ENCODE data around the gene HIVEP1.

The HIVEP1 gene

DNA sequence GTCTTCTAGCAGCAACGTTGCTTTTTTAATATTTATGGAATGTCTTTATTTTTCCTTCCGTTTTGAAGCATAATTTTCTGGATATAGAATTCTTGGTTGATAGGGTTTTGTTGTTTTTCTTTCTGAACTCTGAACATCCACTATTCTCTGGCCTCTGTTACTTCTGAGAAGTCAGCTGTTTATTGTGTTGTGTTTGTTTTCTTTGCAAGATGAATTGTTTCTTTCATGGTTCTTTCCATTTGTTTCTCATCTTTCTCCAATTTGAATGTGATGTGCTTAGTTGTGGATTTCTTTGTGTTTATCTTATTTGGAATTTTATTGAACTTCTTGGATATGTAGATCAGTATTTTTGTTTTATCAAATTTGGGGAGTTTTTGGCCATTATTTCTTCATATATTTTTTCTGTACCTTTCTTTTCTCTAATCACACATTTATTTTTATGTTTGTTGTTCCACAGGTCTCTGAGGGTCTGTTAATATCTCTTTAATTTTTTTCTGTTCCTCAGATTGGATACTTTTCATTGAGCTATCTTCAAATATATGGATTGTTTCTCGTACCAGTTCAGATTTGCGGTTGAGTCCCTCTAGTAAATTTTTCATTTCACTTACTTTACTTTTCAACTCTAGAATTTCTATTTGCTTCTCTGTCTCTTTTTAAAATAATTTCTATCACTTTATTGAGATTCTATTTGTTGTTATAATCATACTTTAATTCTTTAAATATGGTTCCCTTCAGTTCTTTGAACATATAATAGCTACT, 18.0 kb downstream of the HIVEP1 start:
- TF ChIP-seq, protein P1, sequence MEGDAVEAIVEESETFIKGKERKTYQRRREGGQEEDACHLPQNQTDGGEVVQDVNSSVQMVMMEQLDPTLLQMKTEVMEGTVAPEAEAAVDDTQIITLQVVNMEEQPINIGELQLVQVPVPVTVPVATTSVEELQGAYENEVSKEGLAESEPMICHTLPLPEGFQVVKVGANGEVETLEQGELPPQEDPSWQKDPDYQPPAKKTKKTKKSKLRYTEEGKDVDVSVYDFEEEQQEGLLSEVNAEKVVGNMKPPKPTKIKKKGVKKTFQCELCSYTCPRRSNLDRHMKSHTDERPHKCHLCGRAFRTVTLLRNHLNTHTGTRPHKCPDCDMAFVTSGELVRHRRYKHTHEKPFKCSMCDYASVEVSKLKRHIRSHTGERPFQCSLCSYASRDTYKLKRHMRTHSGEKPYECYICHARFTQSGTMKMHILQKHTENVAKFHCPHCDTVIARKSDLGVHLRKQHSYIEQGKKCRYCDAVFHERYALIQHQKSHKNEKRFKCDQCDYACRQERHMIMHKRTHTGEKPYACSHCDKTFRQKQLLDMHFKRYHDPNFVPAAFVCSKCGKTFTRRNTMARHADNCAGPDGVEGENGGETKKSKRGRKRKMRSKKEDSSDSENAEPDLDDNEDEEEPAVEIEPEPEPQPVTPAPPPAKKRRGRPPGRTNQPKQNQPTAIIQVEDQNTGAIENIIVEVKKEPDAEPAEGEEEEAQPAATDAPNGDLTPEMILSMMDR (IDR thresholded peaks at IDR 0.05), result no peak

DNA sequence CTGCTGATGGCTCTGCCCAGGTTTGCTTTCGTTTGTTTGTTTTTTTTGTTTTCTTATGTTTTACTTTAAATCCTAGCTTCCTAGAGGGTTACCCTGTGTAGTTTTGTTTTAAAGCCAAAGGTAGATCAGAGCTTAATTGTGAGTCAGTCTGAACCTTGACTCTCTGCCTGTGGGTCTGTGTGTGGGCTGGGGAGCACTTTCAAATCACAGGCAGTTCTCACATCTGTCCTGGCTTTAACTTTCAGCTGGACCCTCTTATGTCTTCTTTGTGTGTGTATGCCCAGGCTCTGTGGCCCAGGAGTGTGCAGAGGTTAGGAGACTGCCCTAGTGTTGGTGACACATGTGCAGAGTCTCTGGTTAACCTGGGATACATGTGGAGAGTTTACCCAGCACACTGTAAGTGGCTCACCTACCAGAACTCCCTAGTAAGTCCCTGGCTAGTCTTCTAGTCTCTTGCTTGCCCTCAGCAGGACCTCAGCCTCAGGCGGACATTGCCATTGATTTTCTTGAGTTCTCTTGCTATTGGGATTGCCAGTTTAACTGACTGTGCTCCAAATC, 19.0 kb downstream of the HIVEP1 start:
- TF ChIP-seq, protein P1 (IDR thresholded peaks at IDR 0.05), result no peak

DNA sequence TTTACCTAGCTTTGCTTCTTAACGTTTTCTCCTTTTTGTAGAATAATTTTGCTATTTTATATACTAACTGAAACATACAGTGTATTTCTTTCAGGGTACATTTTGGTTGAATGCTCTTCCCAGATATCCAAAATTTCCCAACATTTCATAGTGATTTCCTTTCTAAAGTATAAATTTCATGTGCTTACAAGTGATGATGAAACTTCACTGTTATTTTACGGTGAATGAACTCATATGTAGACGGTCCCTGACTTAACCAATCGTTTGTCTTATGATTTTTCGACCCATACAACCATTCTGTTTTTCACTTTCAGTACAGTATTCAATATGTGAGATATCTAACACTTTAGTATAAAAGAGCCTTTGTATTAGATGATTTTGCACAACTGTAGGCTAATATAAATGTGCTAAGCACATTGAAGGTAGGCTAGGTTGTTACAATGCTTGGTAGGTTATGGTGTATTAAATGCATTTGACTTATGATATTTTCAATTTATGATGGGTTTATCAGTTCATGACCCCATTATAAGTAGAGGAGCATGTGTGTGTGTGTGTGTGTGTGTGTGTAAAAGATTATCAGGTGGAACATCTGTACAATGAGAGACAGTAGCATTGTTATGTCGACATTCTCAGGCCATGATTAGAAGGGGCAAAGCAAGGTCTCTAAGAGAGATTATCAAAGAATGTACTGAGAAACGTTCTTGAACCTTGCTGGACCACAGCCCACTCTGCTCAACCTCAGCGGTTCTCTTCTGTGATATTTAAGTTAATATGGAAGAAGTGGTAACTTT, 20.9 kb downstream of the HIVEP1 start:
- TF ChIP-seq, protein P1 (IDR thresholded peaks at IDR 0.05), result no peak

DNA sequence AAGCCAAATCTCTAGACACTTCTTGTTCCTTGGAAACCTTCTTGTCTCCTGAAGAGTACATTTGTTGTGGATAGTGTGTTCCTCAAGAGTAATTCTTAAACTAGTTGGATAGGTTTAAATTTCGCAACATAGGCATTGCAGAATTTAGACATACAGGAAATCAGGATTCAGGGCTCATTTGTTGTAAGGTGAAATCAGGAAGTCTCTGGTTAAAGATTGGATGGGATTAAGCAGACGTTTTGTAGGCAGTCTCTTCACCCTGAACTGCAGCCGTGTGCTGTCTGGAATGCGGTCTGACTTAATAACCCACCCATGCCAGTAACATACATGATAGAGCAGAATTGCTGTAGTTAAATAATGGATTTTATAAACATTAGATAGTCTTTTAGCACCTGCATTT, 21.7 kb downstream of the HIVEP1 start:
- TF ChIP-seq, protein P1 (IDR thresholded peaks at IDR 0.05), result no peak

DNA sequence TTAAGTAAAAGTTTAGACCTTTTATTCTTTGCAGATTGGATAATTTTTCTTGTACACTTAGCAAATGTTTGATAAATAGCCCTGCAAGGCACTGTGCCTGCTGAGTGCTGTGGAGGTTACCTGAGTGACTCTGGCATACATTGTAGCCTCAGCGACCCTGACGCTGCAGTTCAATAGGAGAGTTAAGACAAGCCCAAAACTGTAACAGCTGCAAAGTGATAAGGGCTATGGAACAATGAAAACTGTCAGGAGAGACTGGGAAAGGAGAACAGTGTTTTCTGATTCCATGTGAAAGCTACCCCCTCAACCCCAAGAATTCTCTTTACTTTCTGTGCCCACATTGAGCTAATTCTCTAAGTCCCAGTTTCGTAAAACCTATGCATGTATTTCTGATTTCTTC, 22.2 kb downstream of the HIVEP1 start:
- TF ChIP-seq, protein P1 (IDR thresholded peaks at IDR 0.05), result no peak

DNA sequence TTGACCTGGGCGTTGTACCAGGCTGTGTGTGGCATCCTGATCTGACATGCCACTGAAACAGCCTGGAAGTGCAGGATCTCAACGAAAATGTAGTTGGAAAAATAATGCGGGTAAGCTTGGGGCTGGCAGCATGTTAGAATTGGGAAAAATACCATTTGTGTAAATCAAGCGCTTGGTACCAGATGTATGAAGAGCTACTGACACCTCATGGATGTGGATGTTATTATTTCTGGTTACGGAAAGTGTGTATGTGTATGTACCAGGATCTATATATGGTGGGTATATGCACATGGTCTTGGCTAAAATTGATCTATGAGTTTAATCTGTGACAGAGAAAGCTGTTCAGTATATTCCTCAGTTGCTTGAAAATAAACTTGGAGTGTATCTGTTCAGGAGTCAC, 22.7 kb downstream of the HIVEP1 start:
- TF ChIP-seq, protein P1 (IDR thresholded peaks at IDR 0.05), result no peak

DNA sequence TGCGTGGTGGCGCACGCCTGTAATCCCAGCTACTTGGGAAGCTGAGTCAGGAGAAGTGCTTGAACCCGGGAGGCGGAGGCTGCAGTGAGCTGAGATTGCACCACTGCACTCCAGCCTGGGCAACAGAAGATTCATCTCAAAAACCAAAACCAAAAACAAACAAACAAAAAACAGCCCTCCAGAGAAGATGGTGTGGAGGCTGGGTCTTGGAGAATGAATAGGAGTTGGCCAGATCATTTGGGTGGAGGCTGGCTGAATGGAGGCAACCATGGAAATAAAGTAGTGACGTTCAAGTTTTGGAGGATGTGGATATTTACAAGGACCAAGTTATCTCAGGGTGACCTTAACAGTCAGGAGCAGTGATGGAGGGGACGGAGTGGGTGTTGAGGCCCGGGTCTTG, 24.7 kb downstream of the HIVEP1 start:
- TF ChIP-seq, protein P1 (IDR thresholded peaks at IDR 0.05), result no peak
